ENCODE results near the gene CNBD2. TPM values are rescaled to one million over a fixed set of nuclear protein-coding genes. Genes with fewer than 3 reads are reported as not detected.
"Not testable (repeated sequence)": the region's sequence is repeated elsewhere in the genome, so short reads cannot be mapped to it uniquely, and the experiment has no call there.

Gene CNBD2
- total RNA-seq, 4 donors from 2014 or later = 6.4 to 18.7 (median 8.6) TPM

- no peak overlapping the region for H3K27ac ChIP-seq
- no peaks in the 10 kb centered on the region for H3K4me1 ChIP-seq
- H3K4me3 ChIP-seq = no peak overlapping the region
- H3K36me3 ChIP-seq = no peaks in the 10 kb centered on the region
- TF ChIP-seq CTCF (IDR thresholded peaks at IDR 0.05 in 4 of 5, conservative IDR thresholded peaks at IDR 0.05 in 1 of 5) (no peak), POLR2A (IDR thresholded peaks at IDR 0.05) (no peak)
- no peaks in the 10 kb centered on the region for H3K9me3 ChIP-seq
- no peaks in the 10 kb centered on the region for H3K27me3 ChIP-seq
- in situ Hi-C loops (cut with MboI; ENCODE audit: low sequenced_read_pairs in 4 of 4) (no loop called here), intact Hi-C loops (cut with DNase I; ENCODE audit: low total_unique reads) (no loop called here)
- DNase-seq = no peak
- no peak for ATAC-seq
Observed at GRCh38 chr20:36070451-36070850, 102.1 kb downstream of the CNBD2 start.

- no peak overlapping the region for H3K4me3 ChIP-seq
- intact Hi-C loops (cut with DNase I; ENCODE audit: low total_unique reads) (no loop called here), in situ Hi-C loops (cut with MboI; ENCODE audit: low sequenced_read_pairs in 4 of 4) (no loop called here)
- ATAC-seq = no peak
- TF ChIP-seq CTCF (IDR thresholded peaks at IDR 0.05 in 4 of 5, conservative IDR thresholded peaks at IDR 0.05 in 1 of 5) (no peak), POLR2A (IDR thresholded peaks at IDR 0.05) (no peak)
- no peaks in the 10 kb centered on the region for H3K9me3 ChIP-seq
- no peaks in the 10 kb centered on the region for H3K36me3 ChIP-seq
- H3K27ac ChIP-seq = no peak overlapping the region
- no peak for DNase-seq
- H3K4me1 ChIP-seq = no peaks in the 10 kb centered on the region
- H3K27me3 ChIP-seq = no peaks in the 10 kb centered on the region
Observed at GRCh38 chr20:36071848-36072247, 103.5 kb downstream of the CNBD2 start.

- intact Hi-C loops (cut with DNase I; ENCODE audit: low total_unique reads) (no loop called here), in situ Hi-C loops (cut with MboI; ENCODE audit: low sequenced_read_pairs in 4 of 4) (no loop called here)
- H3K4me1 ChIP-seq = no peaks in the 10 kb centered on the region
- H3K4me3 ChIP-seq = no peak overlapping the region
- no peaks in the 10 kb centered on the region for H3K27me3 ChIP-seq
- no peaks in the 10 kb centered on the region for H3K36me3 ChIP-seq
- ATAC-seq (no peak), DNase-seq (no peak)
- H3K9me3 ChIP-seq = no peaks in the 10 kb centered on the region
- TF ChIP-seq POLR2A (IDR thresholded peaks at IDR 0.05) = no peak
- no peak for TF ChIP-seq CTCF (IDR thresholded peaks at IDR 0.05 in 4 of 5, conservative IDR thresholded peaks at IDR 0.05 in 1 of 5)
- H3K27ac ChIP-seq = no peak overlapping the region
Observed at GRCh38 chr20:36074983-36075382, 106.6 kb downstream of the CNBD2 start.

GRCh38 chr20:36077762-36078161 lies 109.4 kb downstream of the CNBD2 start:
- DNase-seq; H3K27ac ChIP-seq; H3K27me3 ChIP-seq; H3K4me1 ChIP-seq; ATAC-seq; H3K36me3 ChIP-seq; H3K4me3 ChIP-seq; in situ Hi-C loops (cut with MboI; ENCODE audit: low sequenced_read_pairs in 4 of 4); intact Hi-C loops (cut with DNase I; ENCODE audit: low total_unique reads); H3K9me3 ChIP-seq: not testable (repeated sequence)

GRCh38 chr20:36079486-36079885 lies 111.1 kb downstream of the CNBD2 start:
- ATAC-seq (no peak), DNase-seq (no peak)
- Histone ChIP-seq H3K4me3 (no peak overlapping the region), H3K4me1 (no peaks in the 10 kb centered on the region), H3K9me3 (no peaks in the 10 kb centered on the region), H3K36me3 (no peaks in the 10 kb centered on the region), H3K27me3 (no peaks in the 10 kb centered on the region), H3K27ac (no peak overlapping the region)
- in situ Hi-C loops (cut with MboI; ENCODE audit: low sequenced_read_pairs in 4 of 4) (no loop called here), intact Hi-C loops (cut with DNase I; ENCODE audit: low total_unique reads) (no loop called here)
- no peak for TF ChIP-seq POLR2A (IDR thresholded peaks at IDR 0.05)
- TF ChIP-seq CTCF (IDR thresholded peaks at IDR 0.05 in 4 of 5, conservative IDR thresholded peaks at IDR 0.05 in 1 of 5) = no peak

- ATAC-seq; H3K36me3 ChIP-seq; H3K27me3 ChIP-seq; H3K4me1 ChIP-seq; intact Hi-C loops (cut with DNase I; ENCODE audit: low total_unique reads); DNase-seq; in situ Hi-C loops (cut with MboI; ENCODE audit: low sequenced_read_pairs in 4 of 4); H3K27ac ChIP-seq; H3K9me3 ChIP-seq; H3K4me3 ChIP-seq: not testable (repeated sequence)
Observed at GRCh38 chr20:36079984-36080383, 111.6 kb downstream of the CNBD2 start.

Measured in gastrocnemius medialis (tissue), 4 donors.